Measurements from ENCODE around the gene PRRX2.
A peak's percentile ranks its signal among the peaks of the same experiment; 100 is the strongest.

The PRRX2 gene

DNA sequence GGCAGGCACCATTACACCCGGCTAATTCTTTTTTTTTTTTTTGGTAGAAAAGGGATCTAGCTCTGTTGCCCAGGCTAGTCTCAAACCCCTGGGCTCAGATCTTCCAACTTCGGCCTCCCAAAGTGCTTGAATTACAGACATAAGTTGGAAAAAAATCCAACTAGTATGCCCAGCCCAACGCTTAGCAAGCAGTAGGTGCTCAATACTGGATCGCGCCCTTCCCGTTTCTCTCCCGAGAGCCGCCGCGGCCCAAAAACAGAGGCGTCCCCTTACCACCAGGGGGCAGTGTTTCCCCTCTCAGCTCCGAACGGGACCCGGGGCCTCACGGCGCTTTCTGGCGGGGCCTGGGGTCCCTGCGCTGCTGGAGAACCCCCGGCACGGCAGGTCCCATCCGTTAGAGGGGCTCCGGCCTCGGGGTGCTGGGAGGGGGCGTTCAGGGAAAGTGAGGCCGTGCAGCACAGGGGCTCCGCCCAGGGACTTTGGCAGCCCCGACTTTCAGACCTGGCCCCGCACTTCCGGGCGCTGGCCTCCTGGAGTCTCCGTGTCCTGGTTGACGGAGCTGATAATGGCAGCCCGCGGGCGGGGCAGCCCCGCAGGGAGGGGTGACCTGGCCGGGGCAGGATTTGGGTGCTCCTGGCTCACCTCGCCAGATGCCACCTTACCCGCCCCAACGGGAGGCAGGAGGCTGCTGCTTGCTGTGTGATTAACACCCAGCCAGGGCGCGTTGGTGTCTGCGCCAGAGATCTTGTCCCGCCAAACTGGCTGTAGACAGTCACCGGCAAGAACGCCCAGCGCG, 72.2 kb downstream of the PRRX2 start:
- DNase-seq (ENCODE audit: low read depth): no peak
- TF ChIP-seq, protein P1, sequence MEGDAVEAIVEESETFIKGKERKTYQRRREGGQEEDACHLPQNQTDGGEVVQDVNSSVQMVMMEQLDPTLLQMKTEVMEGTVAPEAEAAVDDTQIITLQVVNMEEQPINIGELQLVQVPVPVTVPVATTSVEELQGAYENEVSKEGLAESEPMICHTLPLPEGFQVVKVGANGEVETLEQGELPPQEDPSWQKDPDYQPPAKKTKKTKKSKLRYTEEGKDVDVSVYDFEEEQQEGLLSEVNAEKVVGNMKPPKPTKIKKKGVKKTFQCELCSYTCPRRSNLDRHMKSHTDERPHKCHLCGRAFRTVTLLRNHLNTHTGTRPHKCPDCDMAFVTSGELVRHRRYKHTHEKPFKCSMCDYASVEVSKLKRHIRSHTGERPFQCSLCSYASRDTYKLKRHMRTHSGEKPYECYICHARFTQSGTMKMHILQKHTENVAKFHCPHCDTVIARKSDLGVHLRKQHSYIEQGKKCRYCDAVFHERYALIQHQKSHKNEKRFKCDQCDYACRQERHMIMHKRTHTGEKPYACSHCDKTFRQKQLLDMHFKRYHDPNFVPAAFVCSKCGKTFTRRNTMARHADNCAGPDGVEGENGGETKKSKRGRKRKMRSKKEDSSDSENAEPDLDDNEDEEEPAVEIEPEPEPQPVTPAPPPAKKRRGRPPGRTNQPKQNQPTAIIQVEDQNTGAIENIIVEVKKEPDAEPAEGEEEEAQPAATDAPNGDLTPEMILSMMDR (IDR thresholded peaks at IDR 0.05; ENCODE audit: control insufficient read depth, extremely low read depth, insufficient read depth): peak; percentile 83
- peak overlapping the region; percentile 49 for H3K4me3 ChIP-seq (ENCODE audit: low read depth, low read length)

DNA sequence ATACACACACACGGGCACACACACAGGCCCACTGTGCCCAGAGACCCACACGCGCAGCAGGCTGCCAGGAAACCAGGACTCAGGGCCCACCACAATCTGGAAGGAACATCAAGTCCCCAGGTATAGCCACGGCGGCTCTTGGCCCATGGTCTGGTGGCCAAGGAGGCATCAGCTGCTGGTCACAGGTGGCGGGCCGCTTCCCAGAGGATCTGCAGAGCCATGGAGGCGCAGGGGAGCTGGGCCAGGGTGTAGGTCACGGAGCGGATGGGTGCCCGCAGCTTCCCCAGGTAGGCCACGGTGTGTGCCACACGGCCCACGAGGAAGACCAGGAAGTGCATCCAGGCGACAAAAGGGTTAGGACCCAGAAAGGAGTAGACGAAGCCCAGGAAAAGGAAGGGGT, 74.0 kb downstream of the PRRX2 start:
- no peak for DNase-seq (ENCODE audit: low read depth)
- TF ChIP-seq, protein P1 (IDR thresholded peaks at IDR 0.05; ENCODE audit: control insufficient read depth, extremely low read depth, insufficient read depth): no peak
- H3K4me3 ChIP-seq (ENCODE audit: low read depth, low read length): no peak overlapping the region

DNA sequence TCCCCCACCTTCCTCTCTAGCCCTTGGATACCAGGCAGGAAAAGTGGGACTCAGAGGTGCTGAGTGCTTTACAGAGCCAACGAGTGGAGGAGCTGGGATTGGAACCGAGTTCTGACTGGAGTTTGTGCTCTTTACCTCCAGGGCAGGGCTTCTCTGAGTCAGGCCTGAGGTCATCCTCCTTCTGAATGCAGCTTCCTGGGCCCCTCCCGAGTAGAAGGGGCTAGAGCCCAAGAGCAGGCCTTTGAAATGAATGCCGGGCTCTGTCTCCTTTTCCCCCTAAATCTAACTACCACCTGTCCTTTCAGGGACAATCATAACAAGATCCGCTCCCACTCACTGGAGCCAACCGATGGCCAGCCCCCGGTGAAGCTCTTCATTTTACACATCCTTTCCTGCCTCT, 74.7 kb downstream of the PRRX2 start:
- no peak overlapping the region for H3K4me3 ChIP-seq (ENCODE audit: low read depth, low read length)
- TF ChIP-seq, protein P1 (IDR thresholded peaks at IDR 0.05; ENCODE audit: control insufficient read depth, extremely low read depth, insufficient read depth): no peak
- DNase-seq (ENCODE audit: low read depth): no peak

DNA sequence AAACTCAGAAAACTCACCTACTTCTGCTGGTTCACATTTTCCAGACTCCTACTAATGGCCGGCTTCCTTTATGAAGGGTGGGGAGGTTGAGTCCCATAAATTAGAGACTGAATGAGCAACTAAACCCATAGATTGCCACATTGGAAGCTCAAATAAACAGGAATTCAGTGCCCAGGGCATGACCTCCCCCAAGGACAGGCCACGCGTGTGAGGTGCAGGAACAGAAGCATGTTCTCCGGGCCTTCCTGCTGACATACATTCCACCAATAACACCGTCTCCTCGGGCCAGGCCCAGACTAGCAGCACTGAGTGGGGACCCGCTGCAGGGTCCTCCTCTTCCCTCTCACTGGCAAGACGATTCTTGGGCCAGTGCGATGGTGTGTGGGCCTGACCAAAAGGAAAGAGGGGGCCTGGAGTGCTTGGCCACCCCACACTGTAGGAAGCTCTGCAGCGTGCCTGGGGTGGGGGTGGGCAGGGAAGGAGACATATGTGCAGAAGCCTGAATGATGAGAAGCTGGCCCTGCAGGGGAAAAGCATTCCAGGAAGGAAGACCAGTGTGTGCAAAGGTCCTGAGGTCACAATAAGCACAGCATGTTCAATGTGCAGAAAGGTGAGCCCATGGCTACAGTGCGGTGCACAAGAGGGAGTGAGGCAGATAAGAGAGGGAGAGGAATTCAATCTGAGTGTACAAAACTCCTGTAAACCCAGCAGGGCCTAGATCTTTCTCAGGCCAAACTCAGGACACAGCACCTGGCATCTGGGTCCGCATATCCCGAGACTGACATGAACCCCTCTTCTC, 75.4 kb downstream of the PRRX2 start:
- TF ChIP-seq, protein P1 (IDR thresholded peaks at IDR 0.05; ENCODE audit: control insufficient read depth, extremely low read depth, insufficient read depth): no peak
- H3K4me3 ChIP-seq (ENCODE audit: low read depth, low read length): no peak overlapping the region
- no peak for DNase-seq (ENCODE audit: low read depth)

DNA sequence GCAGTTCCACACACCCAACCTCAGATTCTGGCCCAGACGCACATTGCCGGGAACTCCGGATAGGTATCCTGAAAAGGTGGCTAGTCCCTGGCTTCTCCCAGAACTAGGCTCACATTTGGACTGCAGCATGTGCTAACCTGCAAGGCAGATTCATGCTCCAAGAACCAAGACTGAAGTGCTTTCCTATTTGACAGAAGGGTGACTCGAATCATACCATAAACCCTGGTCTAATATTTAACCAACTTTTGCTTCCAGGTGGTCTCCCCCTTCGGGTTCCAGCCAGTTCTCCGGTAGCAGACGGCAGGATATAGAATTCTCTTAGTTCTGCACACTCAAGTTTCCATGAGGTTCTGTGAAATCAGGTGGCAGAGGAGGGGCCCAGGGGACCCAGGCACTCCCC, 79.8 kb downstream of the PRRX2 start:
- TF ChIP-seq, protein P1 (IDR thresholded peaks at IDR 0.05; ENCODE audit: control insufficient read depth, extremely low read depth, insufficient read depth): no peak
- DNase-seq (ENCODE audit: low read depth): no peak
- no peak overlapping the region for H3K4me3 ChIP-seq (ENCODE audit: low read depth, low read length)

DNA sequence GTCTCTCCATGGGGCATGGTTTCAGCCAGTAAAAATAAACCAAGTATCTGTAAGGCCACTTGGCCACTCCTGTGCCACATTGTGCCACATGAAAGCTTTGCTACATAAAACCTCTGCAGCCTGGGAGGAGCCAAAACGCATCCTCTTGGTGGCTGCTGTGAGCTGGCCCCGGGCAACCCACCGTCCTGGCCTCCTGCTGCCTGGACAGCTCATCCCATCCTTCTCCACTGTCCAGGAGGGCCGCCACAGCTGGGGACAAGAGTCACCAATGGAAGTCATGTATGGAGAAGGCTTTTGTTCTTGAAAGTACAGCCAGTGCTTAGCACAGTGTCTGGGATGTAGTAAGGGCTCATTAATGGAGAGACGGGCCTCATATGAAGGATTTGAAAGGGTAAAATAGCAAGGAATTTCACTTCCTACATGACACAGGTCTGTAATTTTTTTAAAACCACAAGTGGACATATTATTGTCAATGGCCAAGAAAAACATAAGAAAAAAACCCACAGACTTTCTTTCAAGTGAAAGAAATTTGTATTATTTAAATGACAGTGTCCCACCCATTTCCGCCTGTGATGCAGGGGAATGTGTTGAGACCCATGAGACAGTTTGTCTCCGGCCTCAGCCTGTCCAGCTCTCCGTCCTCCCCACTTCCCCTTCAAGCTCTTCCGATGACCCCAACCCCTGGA, 80.8 kb downstream of the PRRX2 start:
- DNase-seq (ENCODE audit: low read depth): no peak
- H3K4me3 ChIP-seq (ENCODE audit: low read depth, low read length): no peak overlapping the region
- TF ChIP-seq, protein P1 (IDR thresholded peaks at IDR 0.05; ENCODE audit: control insufficient read depth, extremely low read depth, insufficient read depth): no peak

Measured in LNCaP clone FGC (cell line).